ENCODE measurements around the gene ABCB11. TPM values are rescaled to one million over a fixed set of nuclear protein-coding genes. Genes with fewer than 3 reads are reported as not detected.
"Not testable (repeated sequence)": the region's sequence is repeated elsewhere in the genome, so short reads cannot be mapped to it uniquely, and the experiment has no call there.

Gene ABCB11
- total RNA-seq, 1 donor from 2014 or later = 0.18 TPM

- no peaks in the 10 kb centered on the region for H3K36me3 Mint-ChIP-seq
- no peak for DNase-seq (ENCODE audit: low spot score in 2 of 2, unreplicated experiment in 2 of 2)
- peaks cover 57% of the 10 kb centered on the region for H3K27me3 Mint-ChIP-seq (ENCODE audit: low read depth)
- TF ChIP-seq CTCF (IDR thresholded peaks at IDR 0.05; ENCODE audit: unreplicated experiment) = no peak
- H3K27ac Mint-ChIP-seq = no peak overlapping the region
- peaks cover 13% of the 10 kb centered on the region for H3K4me1 Mint-ChIP-seq
- no peaks in the 10 kb centered on the region for H3K9me3 Mint-ChIP-seq
- H3K4me3 Mint-ChIP-seq = no peak overlapping the region
Observed at GRCh38 chr2:169014780-169015179, 16.3 kb downstream of the ABCB11 start.

- H3K4me3 Mint-ChIP-seq = no peak overlapping the region
- TF ChIP-seq CTCF (IDR thresholded peaks at IDR 0.05; ENCODE audit: unreplicated experiment) = no peak
- H3K9me3 Mint-ChIP-seq = no peaks in the 10 kb centered on the region
- H3K36me3 Mint-ChIP-seq = no peaks in the 10 kb centered on the region
- H3K27me3 Mint-ChIP-seq (ENCODE audit: low read depth) = peaks cover 49% of the 10 kb centered on the region
- no peak for DNase-seq (ENCODE audit: low spot score in 2 of 2, unreplicated experiment in 2 of 2)
- peaks cover 14% of the 10 kb centered on the region for H3K4me1 Mint-ChIP-seq
- no peak overlapping the region for H3K27ac Mint-ChIP-seq
Observed at GRCh38 chr2:169013628-169014026, 17.5 kb downstream of the ABCB11 start.

GRCh38 chr2:169012812-169013627, 18.1 kb downstream of the ABCB11 start:
- DNase-seq (ENCODE audit: low spot score in 2 of 2, unreplicated experiment in 2 of 2) = no peak
- Mint-ChIP-seq H3K27me3 (ENCODE audit: low read depth) (peaks cover 47% of the 10 kb centered on the region), H3K4me3 (no peak overlapping the region), H3K9me3 (peaks cover 4% of the 10 kb centered on the region), H3K4me1 (peaks cover 14% of the 10 kb centered on the region), H3K36me3 (no peaks in the 10 kb centered on the region), H3K27ac (no peak overlapping the region)
- TF ChIP-seq CTCF (IDR thresholded peaks at IDR 0.05; ENCODE audit: unreplicated experiment) = no peak

GRCh38 chr2:169012191-169012792, 18.8 kb downstream of the ABCB11 start:
- not testable (repeated sequence) for DNase-seq (ENCODE audit: low spot score in 2 of 2, unreplicated experiment in 2 of 2); H3K9me3 Mint-ChIP-seq; H3K27ac Mint-ChIP-seq; H3K4me3 Mint-ChIP-seq; H3K36me3 Mint-ChIP-seq
- Mint-ChIP-seq H3K4me1 (peaks cover 14% of the 10 kb centered on the region), H3K27me3 (ENCODE audit: low read depth) (peaks cover 43% of the 10 kb centered on the region)

GRCh38 chr2:169011698-169012097, 19.4 kb downstream of the ABCB11 start:
- Mint-ChIP-seq H3K36me3 (no peaks in the 10 kb centered on the region), H3K4me3 (no peak overlapping the region), H3K9me3 (peaks cover 12% of the 10 kb centered on the region), H3K27me3 (ENCODE audit: low read depth) (peaks cover 38% of the 10 kb centered on the region), H3K27ac (no peak overlapping the region), H3K4me1 (peaks cover 14% of the 10 kb centered on the region)
- DNase-seq (ENCODE audit: low spot score in 2 of 2, unreplicated experiment in 2 of 2) = no peak
- no peak for TF ChIP-seq CTCF (IDR thresholded peaks at IDR 0.05; ENCODE audit: unreplicated experiment)
